Breast epithelium (tissue), 3 donors: Measurements from ENCODE around the gene WDR7.

ENCODE experiments used
- CTCF ChIP-seq, 3 donors: fragments of 450-650 bp; IDR thresholded peaks; one replicate each; pipeline ENCODE4 v1.5.1; 2016 to 2017; ENCODE audit warnings: antibody characterized with exemption in 3 of 3, mild to moderate bottlenecking in 3 of 3, moderate library complexity in 3 of 3
- POLR2A ChIP-seq: fragments of 450-650 bp; IDR thresholded peaks from one replicate; pipeline ENCODE4 v1.6.1; 2016; ENCODE audit warnings: antibody characterized with exemption, mild to moderate bottlenecking, moderate library complexity
- POLR2AphosphoS5 ChIP-seq, 3 donors: sonication (generic); formaldehyde crosslinking; IDR thresholded peaks; one replicate each; pipeline ENCODE4 v1.6.1; 2017; ENCODE audit warnings: antibody characterized with exemption in 3 of 3

- no peak for TF ChIP-seq CTCF (IDR thresholded peaks at IDR 0.05)
- no peak for TF ChIP-seq POLR2AphosphoS5 (IDR thresholded peaks at IDR 0.05)
- TF ChIP-seq POLR2A: no peak
Observed at GRCh38 chr18:56789889-56790180, 138.7 kb downstream of the WDR7 start.
